K562 (cell line): ENCODE measurements around the gene CCL4L2.

Experiments
- CTCF ChIP-seq, 3 experiments: IDR thresholded peaks in 2 of 3; conservative IDR thresholded peaks in 1 of 3; 2 replicates each; pipeline ENCODE4 v1.5.1; 2011 to 2012; ENCODE audit warnings: low read length in 3 of 3, mild to moderate bottlenecking in 3 of 3, control low read depth in 2 of 3, improper control_type of control experiment in 1 of 3, inconsistent platforms in 1 of 3, low read depth in 1 of 3, mixed read lengths in 1 of 3, moderate library complexity in 1 of 3; ENCODE audit not compliant: insufficient read depth in 2 of 3
- NRF1 ChIP-seq, 2 experiments: fragments of 450-650 bp; IDR thresholded peaks in 1 of 2; conservative IDR thresholded peaks in 1 of 2; 2 replicates each; pipeline ENCODE4 v1.6.1; 2014; ENCODE audit warnings: mild to moderate bottlenecking in 2 of 2
- OTX1 ChIP-seq: fragments of 450-650 bp; formaldehyde crosslinking; IDR thresholded peaks from 2 replicates; pipeline ENCODE4 v1.4.0; 2022; ENCODE audit warnings: mild to moderate bottlenecking
- RFX5 ChIP-seq: IDR thresholded peaks from 2 replicates; pipeline ENCODE4 v1.6.1; 2011; ENCODE audit warnings: low read depth, mild to moderate bottlenecking, improper control_type of control experiment, low read length
- SMARCB1 ChIP-seq: IDR thresholded peaks from 2 replicates; pipeline ENCODE4 v1.6.1; 2011; ENCODE audit warnings: improper control_type of control experiment, low read depth; ENCODE audit not compliant: insufficient read length
- ZNF217 ChIP-seq: sonication (generic); formaldehyde crosslinking; IDR thresholded peaks from 2 replicates; pipeline ENCODE4 v1.8.0; 2022; ENCODE audit warnings: mild to moderate bottlenecking, missing genetic modification reagents

GRCh38 chr17:36212272-36212605 lies 1.4 kb downstream of the CCL4L2 start:
- TF ChIP-seq RFX5, result no peak
- no peak for TF ChIP-seq CTCF (IDR thresholded peaks at IDR 0.05 in 2 of 3, conservative IDR thresholded peaks at IDR 0.05 in 1 of 3; ENCODE audit: insufficient read depth in 2 of 3, low read depth in 1 of 3, low read length in 3 of 3)
- TF ChIP-seq NRF1 (conservative IDR thresholded peaks at IDR 0.05 in 1 of 2, IDR thresholded peaks at IDR 0.05 in 1 of 2), result no peak
- TF ChIP-seq SMARCB1, result no peak
- no peak for TF ChIP-seq ZNF217 (CRISPR knock-in tag)
- no peak for TF ChIP-seq OTX1 (CRISPR knock-in tag)
